COR-L47 (cell line): Measurements from ENCODE around the gene ENPP6.

Source experiments
- DNase-seq: peaks from one replicate; lab custom pipeline; 2025; lab: John Stamatoyannopoulos, UW

ENPP6 gene

GRCh38 chr4:184104419-184105101, 113.1 kb downstream of the ENPP6 start:
- no peak for DNase-seq

- DNase-seq: no peak
Observed at GRCh38 chr4:184103527-184104264, 114.0 kb downstream of the ENPP6 start.

- DNase-seq: no peak
Observed at GRCh38 chr4:184102927-184103326, 114.7 kb downstream of the ENPP6 start.

GRCh38 chr4:184102488-184102887, 115.2 kb downstream of the ENPP6 start:
- DNase-seq: no peak

- no peak for DNase-seq
Observed at GRCh38 chr4:184101711-184102110, 116.0 kb downstream of the ENPP6 start.

- no peak for DNase-seq
Observed at GRCh38 chr4:184100297-184100885, 117.3 kb downstream of the ENPP6 start.

GRCh38 chr4:184099535-184099966, 118.1 kb downstream of the ENPP6 start:
- no peak for DNase-seq

- DNase-seq: no peak
Observed at GRCh38 chr4:184099000-184099399, 118.7 kb downstream of the ENPP6 start.

- DNase-seq: no peak
Observed at GRCh38 chr4:184097815-184098214, 119.9 kb downstream of the ENPP6 start.

GRCh38 chr4:184097241-184097605, 120.5 kb downstream of the ENPP6 start:
- no peak for DNase-seq

- DNase-seq: no peak
Observed at GRCh38 chr4:184096561-184097240, 121.0 kb downstream of the ENPP6 start.

GRCh38 chr4:184094532-184095159, 123.0 kb downstream of the ENPP6 start:
- no peak for DNase-seq

- no peak for DNase-seq
Observed at GRCh38 chr4:184091986-184092385, 125.7 kb downstream of the ENPP6 start.

GRCh38 chr4:184090571-184090970, 127.1 kb downstream of the ENPP6 start:
- DNase-seq: no peak

GRCh38 chr4:184080674-184081073, 137.0 kb downstream of the ENPP6 start:
- DNase-seq: no peak

GRCh38 chr4:184074677-184075388, 142.8 kb downstream of the ENPP6 start:
- no peak for DNase-seq

- DNase-seq: no peak
Observed at GRCh38 chr4:184067931-184068554, 149.6 kb downstream of the ENPP6 start.

- DNase-seq: no peak
Observed at GRCh38 chr4:184066584-184067300, 150.9 kb downstream of the ENPP6 start.

- no peak for DNase-seq
Observed at GRCh38 chr4:184064877-184065276, 152.8 kb downstream of the ENPP6 start.

- DNase-seq: no peak
Observed at GRCh38 chr4:184062769-184063168, 154.9 kb downstream of the ENPP6 start.
